GM19468 (cell line): ENCODE measurements around the gene HECTD2.

Experiments used
- ATAC-seq: cut with Tn5 transposase; IDR thresholded peaks from one replicate; pipeline ENCODE4 v1.9.1; 2021; ENCODE audit warnings: mild to moderate bottlenecking, moderate library complexity, moderate number of reproducible peaks; ENCODE audit not compliant: unreplicated experiment; ENCODE audit errors: extremely low read depth

HECTD2 gene

DNA sequence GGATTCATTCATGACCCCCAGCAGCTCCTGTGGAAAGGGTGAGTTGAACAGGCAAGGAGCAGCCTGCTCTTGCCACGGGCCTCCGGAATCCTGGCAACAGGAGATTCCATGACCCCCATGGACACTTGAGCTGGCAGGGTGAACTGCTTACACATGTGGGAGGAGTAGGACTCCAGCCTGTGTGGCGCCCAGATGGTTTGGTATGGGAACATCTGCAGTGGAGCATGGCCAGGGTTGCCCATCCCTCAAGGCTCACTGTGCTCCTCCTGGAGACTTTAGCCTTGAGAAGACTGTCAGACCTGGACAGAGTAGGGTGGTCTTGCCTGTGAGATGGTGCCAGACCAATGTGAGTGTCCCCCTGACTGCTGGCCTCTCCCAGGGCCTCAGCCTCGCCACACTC is 57.0 kb downstream of the HECTD2 start:
- no peak for ATAC-seq

DNA sequence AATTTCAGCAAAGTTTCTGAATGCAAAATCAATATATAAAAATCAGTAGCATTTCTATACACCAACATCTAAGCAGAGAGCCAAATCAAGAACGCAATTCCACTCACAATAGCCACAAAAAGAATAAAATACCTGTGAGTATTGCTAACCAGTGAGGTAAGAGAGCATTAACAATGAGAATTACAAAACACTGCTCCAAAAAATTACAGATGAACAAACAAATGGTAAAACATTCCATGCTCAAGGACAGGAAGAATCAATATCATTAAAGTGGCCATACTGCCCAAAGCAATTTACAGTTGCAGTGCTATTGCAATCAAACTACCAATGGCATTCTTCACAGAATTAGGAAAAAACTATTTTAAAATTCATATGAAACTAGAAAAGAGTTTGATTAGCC is 61.5 kb downstream of the HECTD2 start:
- ATAC-seq = no peak

DNA sequence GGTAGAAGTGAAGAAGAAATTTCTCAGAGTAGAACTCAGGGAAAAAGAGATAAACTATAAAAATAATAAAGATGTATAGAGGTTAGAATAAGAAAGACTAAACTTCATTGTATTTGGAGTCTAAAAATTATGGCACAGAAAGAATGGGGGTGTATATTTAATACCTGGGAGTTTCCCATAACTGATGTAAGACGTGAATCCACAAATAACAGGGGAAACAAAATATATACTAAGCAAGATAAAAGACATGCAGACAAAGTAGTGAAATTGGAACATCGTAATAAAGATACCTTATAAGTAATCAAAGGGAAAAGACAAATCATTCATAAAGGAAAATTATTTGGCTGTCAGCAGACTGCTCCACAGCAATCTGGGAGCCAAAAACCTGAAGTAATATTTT is 62.8 kb downstream of the HECTD2 start:
- ATAC-seq = no peak

DNA sequence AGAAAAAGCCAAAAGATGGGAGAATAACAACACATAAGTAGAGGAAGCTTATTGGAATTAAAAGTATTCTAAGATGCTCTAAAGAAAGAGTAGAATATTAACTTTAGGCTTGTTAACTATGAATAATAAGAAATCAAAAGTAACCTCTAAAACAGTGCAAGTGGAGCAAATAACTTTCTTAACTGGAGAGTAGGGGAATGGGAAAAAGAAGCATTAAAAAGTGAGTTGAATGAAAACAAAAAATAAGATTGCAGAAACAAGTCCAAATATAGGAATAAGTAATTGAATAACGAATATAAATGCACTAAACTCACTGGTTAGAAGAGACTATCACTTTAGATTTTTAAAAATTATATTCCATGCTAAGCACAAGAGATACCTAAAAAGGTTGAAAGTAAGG is 63.9 kb downstream of the HECTD2 start:
- no peak for ATAC-seq

DNA sequence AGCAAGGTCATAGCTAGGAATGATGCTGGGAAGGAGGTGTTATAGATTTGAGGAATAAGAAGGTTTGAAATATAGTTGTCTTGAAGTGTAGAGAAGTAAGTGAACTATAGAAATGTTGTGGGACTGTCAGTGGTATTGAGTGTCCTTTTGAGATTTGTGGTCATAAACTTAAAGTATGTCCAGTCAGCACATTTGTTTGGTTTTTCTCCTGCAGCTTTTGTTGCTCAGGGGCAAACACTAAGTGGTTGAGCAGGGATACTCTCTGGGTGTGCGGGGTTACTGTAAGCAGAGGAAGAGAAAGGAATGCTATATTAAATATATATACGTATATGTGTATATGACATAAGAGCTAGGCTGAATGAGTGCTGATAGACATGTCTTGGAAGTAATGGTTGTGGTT is 67.1 kb downstream of the HECTD2 start:
- no peak for ATAC-seq

DNA sequence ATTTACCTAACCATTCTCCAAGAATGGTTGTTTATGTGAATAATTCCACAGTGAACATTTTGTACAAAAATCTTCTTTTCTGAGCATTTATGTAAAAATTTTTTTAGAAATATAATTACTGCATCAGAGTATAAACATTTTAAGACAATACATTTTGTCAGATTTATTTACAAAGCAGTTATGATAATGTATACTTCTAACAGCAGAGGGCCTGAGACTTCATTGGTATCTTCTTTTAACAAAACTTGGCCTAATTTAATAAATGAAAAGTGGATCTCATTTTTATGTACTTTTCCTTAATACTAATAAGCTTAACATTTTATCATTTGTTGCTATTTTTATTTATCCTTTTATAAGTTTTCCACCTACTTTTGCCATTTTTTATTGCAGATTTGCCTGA is 69.4 kb downstream of the HECTD2 start:
- no peak for ATAC-seq

DNA sequence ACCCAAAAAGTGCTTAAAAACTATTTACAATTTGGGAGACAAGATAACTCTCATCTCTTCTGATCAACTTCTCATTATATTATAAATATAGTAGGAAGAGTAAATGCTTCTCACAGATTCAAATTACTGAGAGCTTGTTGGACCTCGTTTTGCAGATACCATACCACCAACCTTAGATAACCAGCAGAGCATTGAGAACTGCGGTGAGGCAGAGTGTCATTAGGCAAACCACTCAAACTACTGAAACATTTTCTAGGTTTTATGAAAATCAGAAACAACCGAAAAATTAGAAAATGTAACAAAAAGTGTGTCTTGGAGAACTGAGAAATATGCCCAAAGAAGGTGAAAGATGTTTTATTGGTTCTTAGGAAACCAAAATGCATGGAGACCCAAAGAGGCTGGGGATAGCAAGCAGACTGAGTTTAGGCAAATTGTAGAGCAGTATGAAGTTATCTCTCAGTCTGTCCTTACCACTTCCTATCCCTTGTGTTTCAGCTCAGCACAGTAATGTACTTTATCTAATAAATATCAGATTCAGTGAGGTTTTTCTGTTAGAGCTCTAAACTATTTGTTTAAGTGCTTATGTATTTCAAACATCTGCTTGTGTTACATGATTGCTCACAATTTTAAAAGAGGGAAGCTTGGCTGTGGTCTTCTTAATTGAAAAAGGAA is 77.9 kb downstream of the HECTD2 start:
- no peak for ATAC-seq

DNA sequence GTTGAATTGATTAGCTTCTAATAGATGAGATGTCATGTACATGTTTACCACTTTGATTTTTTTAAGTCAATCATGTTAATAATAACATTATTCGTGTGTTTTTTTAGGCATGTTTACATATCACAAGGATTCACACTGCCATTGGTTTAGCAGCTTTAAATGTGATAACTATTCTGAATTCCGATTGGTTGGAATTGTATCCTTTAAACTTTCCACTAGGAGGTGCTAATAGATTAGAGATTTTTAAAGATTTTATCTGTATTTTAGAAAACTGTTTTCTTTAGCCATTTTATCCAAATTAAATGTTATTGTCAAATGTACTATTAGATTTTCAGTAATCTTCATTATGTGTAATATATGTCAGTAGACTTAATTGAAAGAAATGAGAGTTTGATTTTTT is 83.2 kb downstream of the HECTD2 start:
- ATAC-seq = no peak

DNA sequence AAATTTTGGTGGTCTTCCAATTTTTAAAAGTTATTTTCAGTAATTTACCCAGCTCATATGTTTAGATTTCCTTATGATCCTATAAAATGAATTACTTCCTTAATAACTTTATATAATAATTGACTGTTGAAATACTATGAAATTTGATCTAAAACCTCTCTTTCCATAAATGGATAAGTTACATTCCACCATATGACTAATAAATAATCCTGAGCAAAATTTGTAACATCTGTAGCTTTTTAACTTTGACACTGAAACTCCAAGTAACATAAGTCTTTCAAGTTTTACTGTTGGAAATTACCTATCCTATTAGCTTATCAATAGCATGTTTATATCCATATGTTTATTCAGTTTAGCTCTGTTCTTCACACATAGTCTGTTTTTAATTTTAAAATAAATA is 85.3 kb downstream of the HECTD2 start:
- ATAC-seq = no peak

DNA sequence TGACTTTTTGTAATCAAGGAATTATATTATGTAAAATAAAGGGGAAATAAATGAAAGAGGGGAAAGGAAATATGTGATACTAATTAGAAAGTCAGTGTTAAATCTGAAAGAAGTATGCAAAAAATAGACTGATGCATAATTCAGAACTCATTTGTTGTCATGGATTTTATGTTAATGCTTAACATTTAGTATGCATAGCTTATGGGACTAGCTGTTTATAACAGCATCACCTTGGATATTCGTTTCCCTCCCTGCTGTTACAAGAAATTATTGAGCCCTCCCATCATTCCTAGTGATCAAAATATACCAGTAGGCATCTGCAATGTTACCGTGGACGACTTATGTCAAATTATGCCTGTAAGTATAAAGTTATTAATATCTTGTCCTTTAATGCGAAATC is 85.9 kb downstream of the HECTD2 start:
- ATAC-seq = no peak

DNA sequence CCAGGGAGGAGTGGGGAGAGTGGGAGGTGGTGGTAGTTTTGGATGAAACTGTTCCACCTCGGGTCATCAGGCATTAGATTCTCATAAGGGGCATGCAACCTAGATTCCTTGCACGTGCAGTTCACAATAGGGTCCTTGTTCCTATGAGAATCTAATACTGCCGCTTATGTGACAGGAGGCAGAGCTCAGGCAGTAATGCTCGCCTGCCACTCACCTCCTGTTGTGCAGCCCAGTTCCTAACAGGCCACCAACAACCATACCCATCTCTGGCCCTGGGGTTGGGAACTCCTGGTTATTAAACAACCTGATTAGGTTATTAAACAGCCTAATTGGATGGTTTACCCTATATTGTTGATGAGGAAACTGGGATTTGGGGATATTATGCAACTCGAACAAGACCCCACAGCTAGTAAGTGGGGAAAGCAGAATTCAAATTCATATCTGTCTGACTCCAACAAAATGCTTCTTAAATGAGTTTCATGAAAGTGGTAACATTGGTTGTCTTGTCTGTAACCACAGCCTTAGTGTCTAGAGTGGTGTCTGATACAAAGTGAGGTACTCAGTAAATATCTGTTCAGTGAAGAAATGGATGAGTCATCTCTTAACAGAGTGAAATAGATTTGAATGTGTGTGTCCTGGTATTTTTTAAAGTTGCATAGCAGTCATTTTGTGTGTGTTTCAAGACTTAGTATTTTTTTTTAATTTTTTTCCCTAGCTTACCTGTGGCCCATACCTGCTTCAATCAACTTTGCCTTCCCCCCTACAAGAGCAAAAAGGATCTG is 101.6 kb downstream of the HECTD2 start:
- no peak for ATAC-seq

DNA sequence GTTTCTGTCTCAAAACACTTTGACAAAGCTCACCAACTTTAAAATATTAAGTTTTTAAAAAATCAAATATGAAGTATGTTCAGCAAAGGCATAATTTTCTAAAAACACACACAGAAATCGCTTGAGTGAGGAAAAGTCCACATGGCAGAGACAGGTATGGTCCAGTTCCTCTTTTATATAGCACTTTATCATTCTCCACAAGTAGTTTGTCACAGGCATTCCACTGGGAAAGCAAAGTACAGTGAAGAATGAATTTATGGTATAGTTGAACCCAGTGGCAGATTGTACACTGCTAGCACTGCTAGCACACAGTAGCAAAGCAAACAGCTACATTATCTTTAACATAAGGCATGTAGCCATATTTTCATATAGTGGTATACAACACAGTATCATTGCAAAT is 102.3 kb downstream of the HECTD2 start:
- no peak for ATAC-seq

DNA sequence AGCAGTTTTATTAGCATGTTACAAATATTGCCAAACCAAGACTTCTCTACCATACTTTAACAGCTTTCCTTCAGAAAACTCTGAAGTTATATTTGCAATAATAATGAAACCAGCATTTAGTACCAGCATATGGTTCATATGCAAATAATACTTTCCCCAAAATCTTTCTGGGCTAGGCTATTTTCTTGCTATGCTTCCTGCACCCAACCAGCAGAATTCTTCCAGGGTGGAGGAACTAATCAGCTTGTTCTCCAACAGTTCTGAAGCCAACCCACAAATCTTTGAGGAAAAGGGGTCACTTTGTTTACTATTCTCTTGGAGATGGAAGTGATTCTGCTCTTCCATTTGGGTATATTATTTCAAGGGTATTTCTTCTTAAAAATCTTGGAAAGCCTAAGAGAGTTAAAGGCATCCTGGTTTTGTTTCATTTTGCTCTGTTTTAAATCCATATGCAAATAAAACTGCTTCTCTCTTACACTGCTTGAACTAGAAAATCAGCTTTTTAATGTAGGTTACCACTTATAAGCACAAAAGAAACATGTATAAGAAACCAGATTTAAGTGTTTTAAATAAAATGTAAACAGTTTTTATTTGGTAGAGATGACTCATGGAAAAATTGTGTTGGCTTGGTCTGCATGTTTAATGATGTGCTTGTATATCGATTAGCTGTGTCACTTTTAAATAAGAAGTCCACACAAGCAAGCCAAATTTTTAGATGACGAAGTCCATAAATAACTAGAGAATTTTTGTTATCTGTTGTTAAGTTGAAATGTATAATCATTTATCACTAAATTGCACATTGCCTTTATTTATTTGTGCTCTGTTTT is 103.7 kb downstream of the HECTD2 start:
- no peak for ATAC-seq

DNA sequence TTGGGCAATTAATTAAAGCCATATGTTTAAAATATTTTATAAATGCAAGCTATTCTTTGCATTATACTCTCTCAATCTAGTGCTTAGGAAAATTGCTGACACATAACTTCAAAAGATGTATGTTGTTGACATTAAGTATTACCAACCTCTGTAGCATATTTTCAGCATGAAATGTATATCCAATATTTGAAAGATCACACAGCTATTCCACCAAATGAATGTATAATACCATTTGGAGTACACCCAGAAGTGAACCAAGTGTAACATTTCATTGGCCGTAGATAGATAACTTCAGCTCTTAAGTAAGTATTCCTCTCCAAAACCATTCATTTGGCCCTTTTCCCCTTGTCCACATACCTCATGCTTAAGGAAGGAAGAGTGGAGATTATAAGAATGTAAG is 104.6 kb downstream of the HECTD2 start:
- ATAC-seq = no peak

DNA sequence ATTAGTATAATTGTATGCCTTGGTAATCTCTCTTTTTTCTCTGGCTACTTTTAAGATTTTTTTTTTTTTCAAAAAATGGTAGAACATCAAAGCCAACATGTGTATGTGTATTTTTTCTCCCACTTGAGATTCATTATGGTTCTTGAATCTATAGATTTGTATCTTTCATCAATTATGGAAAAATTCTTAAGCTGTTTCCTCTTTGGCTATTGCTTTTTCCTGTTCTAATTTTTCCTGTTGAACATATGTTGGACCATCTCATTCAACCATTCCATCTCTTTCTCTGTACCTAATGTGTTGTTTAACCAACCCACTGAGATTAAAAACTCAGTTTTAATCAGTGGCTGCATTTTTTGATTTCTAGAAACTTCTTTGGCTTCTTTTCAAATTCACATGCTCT is 107.2 kb downstream of the HECTD2 start:
- no peak for ATAC-seq

DNA sequence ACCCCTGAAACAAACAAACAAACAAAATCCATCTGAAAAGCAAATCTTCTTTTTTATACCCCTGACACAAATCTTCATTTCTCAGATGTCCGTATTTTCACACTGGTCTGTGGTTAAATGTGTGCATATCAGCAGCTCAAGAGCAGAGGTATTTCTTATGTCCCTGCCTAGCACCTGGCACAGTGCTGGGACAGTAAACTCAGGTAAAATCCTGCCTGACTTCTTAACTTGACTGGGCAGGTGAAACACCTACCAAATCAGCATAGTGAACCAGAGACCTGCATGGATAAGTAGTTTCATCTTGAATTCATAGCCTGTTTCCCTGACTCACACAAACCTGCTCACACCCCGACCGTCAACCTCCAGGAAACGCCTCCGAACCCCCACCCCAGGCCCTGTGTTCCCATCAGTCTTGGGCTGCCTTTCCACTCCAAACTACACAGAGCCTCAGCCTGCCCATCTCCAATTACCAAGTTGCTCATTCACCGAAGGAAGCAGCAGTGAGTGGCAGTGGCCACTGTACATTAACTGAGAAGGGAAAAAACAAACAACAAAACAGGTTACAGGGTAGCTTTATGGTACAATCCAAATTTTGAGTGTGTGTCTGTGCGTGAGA is 109.9 kb downstream of the HECTD2 start:
- no peak for ATAC-seq

DNA sequence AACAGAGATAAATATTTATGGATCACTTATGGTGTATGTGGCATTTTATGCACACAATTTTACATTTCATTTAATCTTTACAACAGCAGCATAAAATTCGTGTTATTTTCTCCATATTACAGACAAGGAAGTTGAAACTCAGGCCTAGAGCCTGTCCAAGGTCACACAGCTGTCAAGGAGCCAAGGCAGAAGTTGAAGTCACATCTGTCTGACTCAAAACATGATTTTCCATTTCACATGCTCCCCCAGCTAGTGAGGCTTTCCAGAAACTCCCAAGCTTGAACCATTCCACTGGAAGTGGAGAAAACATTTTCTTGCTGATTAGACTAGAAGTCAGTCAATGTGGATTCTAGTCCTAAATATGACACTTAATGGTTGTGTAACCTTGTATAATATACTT is 110.5 kb downstream of the HECTD2 start:
- ATAC-seq = no peak

DNA sequence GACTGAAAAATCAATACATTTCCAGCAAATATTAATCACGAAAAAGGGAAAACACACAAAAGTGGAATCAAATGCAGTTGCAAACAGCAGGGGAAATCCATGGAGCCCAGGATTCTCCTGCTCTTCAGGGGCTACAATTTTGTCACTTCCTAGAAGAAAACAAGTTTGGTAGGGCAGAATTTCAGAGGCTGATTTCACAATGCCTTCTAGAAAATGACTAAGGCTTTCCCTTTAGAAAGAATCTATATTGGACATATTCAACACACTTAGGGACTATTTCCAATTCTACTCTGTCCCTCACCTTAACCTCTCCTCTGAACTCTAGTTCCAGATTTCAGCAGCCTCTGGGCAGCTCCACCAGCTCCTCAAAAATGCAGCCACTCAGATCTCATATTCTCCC is 111.3 kb downstream of the HECTD2 start:
- ATAC-seq = no peak

DNA sequence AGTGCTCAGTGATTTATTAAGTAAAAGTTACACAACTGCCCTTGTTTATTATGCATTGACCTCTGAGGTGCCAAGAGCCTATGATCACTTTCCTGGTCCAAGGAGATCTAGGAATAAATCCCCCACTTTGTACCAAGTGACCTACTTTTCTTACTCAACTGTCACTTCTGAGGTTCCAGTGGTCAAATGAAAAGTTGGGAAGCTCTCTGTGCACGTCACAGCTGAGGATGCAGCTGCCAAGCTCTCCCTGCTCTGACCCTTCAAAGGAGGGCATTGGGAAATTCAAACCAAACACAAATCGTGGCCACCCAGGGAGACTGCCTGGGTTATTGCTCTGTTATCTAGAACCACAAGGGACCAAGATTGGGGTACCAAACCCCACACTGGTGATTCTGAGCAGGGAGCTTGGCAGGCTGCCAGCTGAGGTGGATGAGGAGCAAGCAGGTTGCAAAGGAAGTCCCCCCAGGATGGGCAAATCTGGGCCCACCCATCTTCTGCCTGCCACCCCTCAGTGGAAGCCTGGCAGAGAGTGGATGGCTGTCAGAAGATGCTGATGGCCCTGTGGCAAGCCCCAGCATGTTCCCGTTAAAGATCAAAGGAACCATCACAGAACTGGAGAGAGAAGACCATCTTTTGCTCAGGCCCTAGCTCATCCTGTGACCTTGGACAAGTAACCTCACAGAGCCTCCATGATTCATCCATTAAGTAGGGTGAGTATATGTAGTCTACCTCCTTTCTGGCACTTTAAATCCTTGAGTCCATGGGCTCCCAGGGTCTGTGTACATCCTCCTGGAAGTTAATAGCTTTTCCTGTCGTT is 116.0 kb downstream of the HECTD2 start:
- ATAC-seq = no peak

DNA sequence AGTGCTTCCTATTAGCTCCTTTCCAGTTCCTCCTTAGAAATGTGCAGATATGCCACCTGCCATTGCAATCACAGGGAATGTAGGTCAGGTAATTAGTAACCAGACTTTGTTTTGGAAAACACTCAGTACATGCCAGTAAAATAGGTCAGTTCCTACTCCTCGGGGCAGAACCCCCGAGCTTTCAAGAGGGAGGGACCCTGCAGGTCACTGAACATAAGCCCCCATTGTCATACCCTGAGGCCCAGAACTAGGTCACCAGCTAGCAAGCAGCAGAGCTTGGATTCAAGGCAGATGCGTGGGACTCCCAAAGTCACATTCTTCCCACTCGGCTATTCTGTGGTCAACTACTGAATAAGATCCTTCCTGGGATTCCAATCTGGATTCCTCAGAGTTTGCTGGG is 117.9 kb downstream of the HECTD2 start:
- ATAC-seq = no peak
